Mesothelial cell of epicardium (in vitro differentiated cells): ENCODE measurements around the gene BTK. TPM values are rescaled to one million over a fixed set of nuclear protein-coding genes. Genes with fewer than 3 reads are reported as not detected.

ENCODE experiments used
- DNase-seq, 2 experiments: peaks; one replicate each; pipeline ENCODE4 v3.0.0; 2021; ENCODE audit warnings: low spot score in 2 of 2; ENCODE audit not compliant: unreplicated experiment in 2 of 2
- H3K27ac Mint-ChIP-seq: 2 replicates; pipeline ENCODE4 v1.8.0; 2021; ENCODE audit warnings: mixed read lengths
- H3K27me3 Mint-ChIP-seq: 2 replicates; pipeline ENCODE4 v1.8.0; 2021; ENCODE audit warnings: low read depth, mixed read lengths
- H3K36me3 Mint-ChIP-seq: 2 replicates; pipeline ENCODE4 v1.8.0; 2021; ENCODE audit warnings: mixed read lengths
- H3K4me1 Mint-ChIP-seq: 2 replicates; pipeline ENCODE4 v1.8.0; 2021; ENCODE audit warnings: mixed read lengths
- H3K4me3 Mint-ChIP-seq: 2 replicates; pipeline ENCODE4 v1.8.0; 2021; ENCODE audit warnings: mild to moderate bottlenecking, moderate library complexity, mixed read lengths
- H3K9me3 Mint-ChIP-seq: 2 replicates; pipeline ENCODE4 v1.8.0; 2021; ENCODE audit warnings: mixed read lengths
- total RNA-seq: library from RNA; stranded (reverse); gene quantifications from 3 replicates; pipeline ENCODE4 v1.2.1, GENCODE V29; 2021
- TF ChIP-seq, protein P1 (sequence below): fragments of 200-600 bp; sonication (generic); IDR thresholded peaks from one replicate; pipeline ENCODE4 v1.5.0; 2021; ENCODE audit warnings: antibody characterized with exemption; ENCODE audit not compliant: unreplicated experiment

BTK gene
- total RNA-seq, 1 donor from 2014 or later: 0.20 TPM

DNA sequence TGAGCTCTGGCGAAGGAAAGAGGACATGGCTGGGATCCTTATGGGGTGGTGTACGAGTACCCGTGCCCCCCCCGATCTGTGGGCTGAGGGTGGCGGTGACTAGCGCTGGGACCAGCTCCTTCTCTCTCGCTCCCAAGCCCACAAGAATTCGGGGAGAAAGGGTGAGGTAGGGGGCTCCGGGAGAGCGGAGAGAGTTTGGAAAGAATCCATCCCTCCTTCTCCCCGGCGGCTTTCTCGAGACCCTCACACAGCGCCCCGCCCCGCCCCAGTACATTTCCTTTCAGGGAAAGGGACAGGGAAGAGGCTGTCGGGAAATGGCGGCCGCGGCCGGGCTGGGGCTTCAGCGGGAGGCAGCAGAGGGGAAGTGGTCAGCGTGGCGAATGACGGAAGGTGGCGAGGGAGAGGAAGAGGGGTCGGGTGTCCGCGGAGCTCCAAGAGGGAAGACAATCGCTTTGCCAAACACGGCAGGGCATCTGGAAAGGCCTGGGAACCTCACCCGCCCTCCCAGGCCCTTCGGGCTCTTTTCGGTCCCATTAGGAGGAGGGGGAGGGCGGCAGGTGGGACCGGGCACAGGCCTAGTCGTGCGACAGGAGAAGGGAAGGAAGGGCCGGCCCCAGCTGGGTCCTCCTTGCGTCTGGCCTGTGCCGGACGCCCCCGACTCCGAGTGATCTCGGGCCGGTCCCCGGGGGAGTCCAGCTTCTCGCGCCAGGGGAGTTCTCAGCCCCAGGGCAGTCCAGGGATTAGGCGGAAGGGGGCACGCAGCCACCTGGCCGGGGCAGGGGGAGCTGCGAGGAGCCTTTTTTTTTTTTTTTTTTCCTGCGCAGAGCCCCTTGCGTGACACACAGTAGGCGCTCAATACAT, 32.2 kb upstream of the BTK start:
- Mint-ChIP-seq H3K9me3 (peaks cover 19% of the 10 kb centered on the region), H3K27ac (peak overlapping the region; percentile 100), H3K36me3 (peaks cover 12% of the 10 kb centered on the region), H3K27me3 (no peaks in the 10 kb centered on the region), H3K4me3 (peak overlapping the region; percentile 92), H3K4me1 (peaks cover 45% of the 10 kb centered on the region)
- peak; percentile 36 to 63 for DNase-seq
- TF ChIP-seq, protein P1, sequence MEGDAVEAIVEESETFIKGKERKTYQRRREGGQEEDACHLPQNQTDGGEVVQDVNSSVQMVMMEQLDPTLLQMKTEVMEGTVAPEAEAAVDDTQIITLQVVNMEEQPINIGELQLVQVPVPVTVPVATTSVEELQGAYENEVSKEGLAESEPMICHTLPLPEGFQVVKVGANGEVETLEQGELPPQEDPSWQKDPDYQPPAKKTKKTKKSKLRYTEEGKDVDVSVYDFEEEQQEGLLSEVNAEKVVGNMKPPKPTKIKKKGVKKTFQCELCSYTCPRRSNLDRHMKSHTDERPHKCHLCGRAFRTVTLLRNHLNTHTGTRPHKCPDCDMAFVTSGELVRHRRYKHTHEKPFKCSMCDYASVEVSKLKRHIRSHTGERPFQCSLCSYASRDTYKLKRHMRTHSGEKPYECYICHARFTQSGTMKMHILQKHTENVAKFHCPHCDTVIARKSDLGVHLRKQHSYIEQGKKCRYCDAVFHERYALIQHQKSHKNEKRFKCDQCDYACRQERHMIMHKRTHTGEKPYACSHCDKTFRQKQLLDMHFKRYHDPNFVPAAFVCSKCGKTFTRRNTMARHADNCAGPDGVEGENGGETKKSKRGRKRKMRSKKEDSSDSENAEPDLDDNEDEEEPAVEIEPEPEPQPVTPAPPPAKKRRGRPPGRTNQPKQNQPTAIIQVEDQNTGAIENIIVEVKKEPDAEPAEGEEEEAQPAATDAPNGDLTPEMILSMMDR: no peak

DNA sequence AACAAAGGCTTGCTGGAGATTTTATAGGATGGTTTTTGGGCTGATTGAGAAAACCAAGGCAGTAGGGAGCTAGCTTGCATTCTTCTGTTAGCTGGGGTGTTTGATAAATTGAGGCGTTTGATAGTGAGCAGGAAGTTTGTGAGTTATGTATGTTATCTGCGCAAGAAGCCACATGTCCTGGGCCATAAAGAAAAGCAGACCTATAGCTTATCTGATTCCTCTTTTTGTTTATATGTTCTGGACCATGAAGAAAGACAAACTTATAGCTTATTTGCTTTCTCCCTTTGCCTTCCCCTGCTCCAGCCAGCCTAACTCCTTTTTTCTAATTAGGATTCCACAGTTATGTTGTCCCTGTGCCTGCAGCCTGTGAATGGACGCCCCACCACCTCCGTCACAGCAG, 31.2 kb upstream of the BTK start:
- peaks cover 42% of the 10 kb centered on the region for H3K4me1 Mint-ChIP-seq
- DNase-seq: no peak
- peak overlapping the region; percentile 100 for H3K27ac Mint-ChIP-seq
- peak overlapping the region; percentile 92 for H3K4me3 Mint-ChIP-seq
- H3K9me3 Mint-ChIP-seq: peaks cover 28% of the 10 kb centered on the region
- peaks cover 16% of the 10 kb centered on the region for H3K36me3 Mint-ChIP-seq
- no peaks in the 10 kb centered on the region for H3K27me3 Mint-ChIP-seq
- TF ChIP-seq, protein P1: no peak

DNA sequence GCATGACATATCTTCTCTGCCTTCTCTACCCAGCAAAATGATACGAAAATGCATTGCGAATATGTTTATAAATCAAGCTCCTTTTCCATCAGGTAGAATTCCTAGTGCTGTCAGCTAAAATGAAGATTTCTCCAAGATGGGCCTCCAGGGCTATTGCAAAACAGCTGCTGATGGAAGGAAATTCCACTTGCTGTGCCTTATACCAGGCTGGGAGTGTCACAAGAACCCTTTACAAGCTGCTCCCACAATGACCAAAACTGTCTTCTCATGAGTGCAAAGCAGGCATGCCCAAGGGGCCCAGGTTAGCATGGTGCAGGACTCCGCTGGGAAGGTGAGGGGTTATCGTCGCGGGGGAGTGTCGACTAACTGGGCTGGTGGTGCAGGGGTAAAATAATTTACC, 30.7 kb upstream of the BTK start:
- peak overlapping the region; percentile 92 for H3K4me3 Mint-ChIP-seq
- TF ChIP-seq, protein P1: no peak
- H3K27ac Mint-ChIP-seq: peak overlapping the region; percentile 100
- peaks cover 30% of the 10 kb centered on the region for H3K9me3 Mint-ChIP-seq
- H3K4me1 Mint-ChIP-seq: peaks cover 41% of the 10 kb centered on the region
- no peak for DNase-seq
- H3K27me3 Mint-ChIP-seq: no peaks in the 10 kb centered on the region
- peaks cover 17% of the 10 kb centered on the region for H3K36me3 Mint-ChIP-seq

DNA sequence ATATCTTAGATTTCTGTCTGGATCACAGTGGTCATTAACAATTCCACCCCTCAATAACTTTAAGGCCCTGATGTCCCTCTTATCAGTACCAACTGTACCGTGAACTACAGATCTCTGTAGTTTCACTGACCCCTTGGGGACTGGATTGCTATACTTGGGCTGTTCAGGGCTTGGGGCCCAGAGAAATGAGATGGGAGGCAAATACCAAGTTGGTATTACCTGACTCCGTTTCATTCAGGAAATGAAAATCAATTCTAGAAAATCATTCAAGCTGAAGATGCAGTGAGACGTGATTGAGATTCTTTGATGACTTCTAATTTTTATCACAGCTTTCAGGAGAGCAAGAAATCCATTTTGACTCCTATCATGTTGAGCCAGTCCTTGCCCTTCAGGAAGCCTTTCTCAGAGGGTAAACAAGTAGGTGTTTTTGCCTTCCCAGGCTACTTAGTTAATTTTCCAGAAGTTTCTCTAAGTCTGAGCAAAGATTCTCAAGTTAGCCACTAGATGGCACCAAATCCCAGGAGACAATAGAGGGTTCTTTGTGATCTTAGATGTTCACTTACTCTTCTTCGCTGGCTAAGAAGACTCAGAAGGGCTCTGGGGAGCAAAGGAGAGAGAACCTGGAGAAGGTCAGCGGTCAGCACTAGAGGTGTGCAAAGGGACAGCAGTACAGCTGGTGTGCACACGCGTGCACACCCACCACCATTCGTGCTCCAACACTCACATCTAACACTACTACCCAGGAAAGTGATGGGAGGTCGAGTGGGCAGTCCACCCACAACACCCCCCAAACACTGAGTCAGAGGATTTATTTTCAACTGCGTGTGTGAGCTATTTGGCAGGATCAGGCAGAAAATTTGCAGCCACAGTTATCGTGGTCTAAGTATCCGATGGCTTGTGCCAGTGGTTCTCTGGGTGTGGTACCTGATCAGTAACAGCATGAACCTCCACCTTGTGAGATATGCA, 29.5 kb upstream of the BTK start:
- peaks cover 26% of the 10 kb centered on the region for H3K9me3 Mint-ChIP-seq
- H3K4me1 Mint-ChIP-seq: peaks cover 41% of the 10 kb centered on the region
- DNase-seq: no peak
- H3K27me3 Mint-ChIP-seq: no peaks in the 10 kb centered on the region
- TF ChIP-seq, protein P1: peak; percentile 79
- H3K36me3 Mint-ChIP-seq: peaks cover 10% of the 10 kb centered on the region
- peak overlapping the region; percentile 22 for H3K4me3 Mint-ChIP-seq
- peak overlapping the region; percentile 69 for H3K27ac Mint-ChIP-seq

DNA sequence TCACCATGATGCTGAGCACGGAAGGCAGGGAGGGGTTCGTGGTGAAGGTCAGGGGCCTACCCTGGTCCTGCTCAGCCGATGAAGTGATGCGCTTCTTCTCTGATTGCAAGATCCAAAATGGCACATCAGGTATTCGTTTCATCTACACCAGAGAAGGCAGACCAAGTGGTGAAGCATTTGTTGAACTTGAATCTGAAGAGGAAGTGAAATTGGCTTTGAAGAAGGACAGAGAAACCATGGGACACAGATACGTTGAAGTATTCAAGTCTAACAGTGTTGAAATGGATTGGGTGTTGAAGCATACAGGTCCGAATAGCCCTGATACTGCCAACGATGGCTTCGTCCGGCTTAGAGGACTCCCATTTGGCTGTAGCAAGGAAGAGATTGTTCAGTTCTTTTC, 26.0 kb upstream of the BTK start:
- H3K9me3 Mint-ChIP-seq: peaks cover 24% of the 10 kb centered on the region

More for the DNA sequence above, 26.0 kb upstream of the BTK start:
- TF ChIP-seq, protein P1: no peak
- DNase-seq: no peak
- H3K27me3 Mint-ChIP-seq: no peaks in the 10 kb centered on the region
- no peak overlapping the region for H3K27ac Mint-ChIP-seq
- H3K4me3 Mint-ChIP-seq: no peak overlapping the region
- H3K36me3 Mint-ChIP-seq: peaks cover 10% of the 10 kb centered on the region
- H3K4me1 Mint-ChIP-seq: peaks cover 31% of the 10 kb centered on the region
